HG03045 (cell line): ENCODE results near the gene CHST9.

Source experiments
- ATAC-seq: cut with Tn5 transposase; IDR thresholded peaks from one replicate; pipeline ENCODE4 v1.9.1; 2021; ENCODE audit warnings: mild to moderate bottlenecking, moderate library complexity; ENCODE audit not compliant: unreplicated experiment

Gene CHST9

DNA sequence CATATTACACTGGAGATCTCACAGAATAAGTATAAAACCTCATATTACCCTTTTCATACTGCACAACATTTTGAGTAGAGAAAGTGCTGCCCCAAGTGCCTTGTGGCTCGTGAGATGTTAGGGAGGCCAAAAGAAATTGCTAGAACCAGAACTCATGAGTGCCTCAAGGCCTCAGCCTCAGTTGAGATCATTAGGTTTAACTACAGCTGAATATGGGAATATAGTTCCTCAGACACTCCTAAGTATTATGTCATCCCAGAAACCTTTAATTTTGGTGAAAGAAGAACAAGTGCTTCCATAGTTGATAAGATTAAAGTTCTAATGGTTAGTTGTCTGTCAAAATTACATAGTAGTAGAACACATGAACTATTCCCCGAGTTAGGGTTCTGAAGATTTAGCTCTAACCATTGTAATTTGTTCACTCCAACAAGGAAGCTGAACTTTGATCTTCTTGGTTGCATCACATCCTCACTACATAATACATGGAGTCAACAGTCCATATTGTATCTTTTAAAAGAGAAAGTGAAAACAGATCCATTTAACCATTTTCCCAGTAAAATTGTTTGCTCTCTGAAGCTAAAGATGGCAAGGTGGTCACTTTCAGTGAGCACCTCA lies 310.0 kb downstream of the CHST9 start:
- no peak for ATAC-seq

DNA sequence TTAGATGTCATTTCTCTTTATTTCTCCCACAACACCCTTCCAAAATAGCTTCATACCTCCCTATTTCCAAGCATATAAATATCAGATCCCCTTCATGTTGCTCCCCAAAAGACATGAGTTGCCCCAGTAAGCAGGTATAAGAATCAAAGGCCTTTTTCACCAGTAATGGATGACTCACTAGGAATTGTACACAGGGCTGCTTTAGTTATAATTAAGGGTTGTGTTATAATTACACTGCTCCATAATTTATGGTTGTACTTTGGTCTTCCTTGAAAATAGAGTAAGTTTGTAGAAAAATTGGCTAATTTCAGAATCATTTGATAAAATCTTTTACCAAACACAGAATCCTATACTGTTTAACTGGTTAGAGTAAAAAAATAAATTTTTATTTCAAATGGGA lies 310.8 kb downstream of the CHST9 start:
- ATAC-seq = no peak

DNA sequence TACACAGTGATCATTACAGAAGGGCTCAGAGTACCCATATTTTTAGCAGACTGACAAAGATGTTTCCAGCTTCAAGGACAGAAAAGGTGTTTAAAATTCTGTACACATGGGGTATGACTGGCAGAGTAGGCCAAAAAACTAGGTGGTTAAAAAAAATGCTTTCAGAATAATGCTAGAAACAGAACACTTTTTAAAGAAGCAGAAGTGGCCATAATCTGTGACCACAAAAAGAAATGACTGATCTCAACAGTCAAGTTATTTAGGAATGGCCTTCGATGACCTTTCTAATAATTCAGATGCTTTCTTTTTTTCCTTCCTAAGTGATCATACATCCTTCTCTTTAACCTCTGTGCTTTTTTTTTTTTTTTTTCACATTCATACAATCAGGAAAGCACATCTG lies 315.5 kb downstream of the CHST9 start:
- no peak for ATAC-seq

DNA sequence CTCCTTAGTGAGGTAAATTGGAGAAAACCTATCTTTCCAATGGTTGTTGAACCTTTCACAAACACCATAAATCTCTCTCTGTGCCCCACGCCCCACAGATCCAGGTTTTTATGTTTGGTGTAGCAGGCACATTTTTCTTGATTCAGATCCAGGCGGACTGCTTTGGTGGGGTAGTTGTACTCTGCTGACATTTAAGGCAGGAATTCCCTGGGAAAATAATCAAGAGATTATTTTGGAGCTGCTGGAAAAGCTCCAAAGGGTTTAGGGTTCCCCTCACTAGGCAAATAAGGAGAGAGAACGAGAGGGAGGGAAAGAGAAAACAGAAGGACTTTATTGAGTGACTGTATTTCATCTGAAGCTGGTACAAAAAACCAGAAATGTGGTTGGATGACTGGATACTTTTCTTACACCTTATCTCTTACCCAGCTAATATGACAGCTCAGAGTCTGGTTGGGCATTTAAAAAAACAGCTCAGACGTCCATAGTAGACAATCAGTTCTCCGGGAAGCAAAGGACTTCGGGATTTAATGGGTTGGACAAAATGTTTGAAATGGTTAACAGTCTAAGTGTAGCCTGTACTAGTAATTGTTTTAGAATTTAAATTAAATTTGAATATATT lies 316.0 kb downstream of the CHST9 start:
- ATAC-seq = no peak

DNA sequence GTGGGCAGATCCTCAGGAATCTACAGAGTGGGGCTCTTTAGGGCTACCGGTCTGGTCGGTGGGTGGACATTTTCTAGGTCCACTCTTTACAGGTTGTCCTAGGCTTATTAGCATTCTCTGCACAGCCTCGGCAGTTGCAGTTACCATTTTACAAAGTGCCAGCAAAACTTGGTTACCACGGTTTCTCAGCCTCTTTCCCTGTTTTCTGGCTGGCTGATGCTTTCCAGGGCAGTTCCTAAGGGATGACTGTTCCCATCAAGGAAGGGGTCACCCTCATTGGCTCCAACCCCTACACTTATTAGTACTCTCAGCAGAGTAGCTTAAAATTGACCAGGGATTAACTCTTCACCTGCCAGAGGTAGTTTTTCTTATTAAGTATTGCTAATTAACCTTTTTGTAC lies 317.6 kb downstream of the CHST9 start:
- ATAC-seq = no peak

DNA sequence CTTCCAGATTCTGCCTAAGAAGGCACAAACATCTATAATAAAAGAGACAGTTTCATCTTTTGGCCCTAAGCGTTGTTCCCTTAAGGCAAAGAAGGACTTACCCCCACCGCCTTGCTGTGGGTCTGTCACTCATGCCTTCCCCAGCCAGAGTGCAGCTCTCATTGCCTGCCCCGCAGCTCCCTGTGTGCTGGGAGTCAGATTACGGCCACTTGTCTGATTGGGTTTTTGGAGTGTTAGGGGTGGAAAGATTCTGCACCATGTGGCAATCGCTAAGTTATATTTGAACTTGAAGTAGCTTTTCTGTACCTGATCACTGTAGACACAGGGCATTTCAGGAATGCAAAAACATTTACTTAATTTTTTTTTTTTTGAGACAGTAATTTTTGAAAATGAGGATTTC lies 319.6 kb downstream of the CHST9 start, which contains the start of gene AQP4:
Gene AQP4, minus strand, starts transcription at position 151 of the 400 bp plus-strand sequence. Its CDS starts 18 bp downstream, at position 133.
- no peak for ATAC-seq

DNA sequence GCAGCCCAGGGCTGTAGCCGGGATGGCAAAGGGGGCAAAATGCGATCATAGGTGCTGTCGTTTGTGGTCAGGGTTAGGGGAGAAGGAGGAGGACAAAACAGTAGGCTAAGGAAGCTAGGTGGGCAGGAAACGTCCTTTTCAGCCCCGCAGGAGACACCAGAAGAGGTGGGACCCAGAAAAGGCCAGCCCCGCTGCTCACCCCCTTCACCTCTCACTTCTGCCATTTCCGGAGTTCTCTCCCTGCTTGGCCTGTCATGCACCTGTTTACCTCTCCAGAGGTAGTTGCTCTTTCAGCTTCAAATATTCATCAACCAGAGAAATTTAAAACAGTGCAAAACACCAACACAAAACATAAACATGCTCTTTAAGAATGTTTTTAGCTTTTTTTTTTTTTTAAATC lies 320.4 kb downstream of the CHST9 start:
- ATAC-seq = no peak

DNA sequence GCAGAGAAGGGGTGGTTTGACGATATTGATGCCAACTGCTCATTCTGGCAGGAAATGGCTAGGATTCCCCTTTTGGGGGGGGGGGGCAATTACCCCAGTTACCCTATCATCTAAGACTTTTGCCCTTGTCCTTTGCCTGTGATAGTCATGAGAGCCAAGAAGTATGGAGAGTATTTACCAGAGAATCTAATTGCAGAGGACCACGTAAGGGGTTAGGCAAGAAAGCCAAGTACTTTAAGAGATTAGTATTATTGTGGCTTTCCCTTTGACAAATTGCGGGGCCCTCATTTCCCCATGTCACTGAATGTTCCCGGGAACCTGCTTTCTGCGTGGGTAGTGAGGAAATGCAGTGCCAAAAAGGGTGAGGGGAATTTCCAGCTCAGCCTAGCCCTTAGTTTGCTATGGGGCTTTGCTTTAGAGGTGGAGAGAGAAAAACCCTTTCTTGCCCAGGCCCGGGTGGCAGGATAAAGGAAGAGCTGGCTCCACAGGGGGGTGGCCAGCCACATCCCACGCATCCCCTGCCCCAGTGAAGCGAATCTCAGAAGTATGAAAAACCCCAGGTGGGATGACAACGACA lies 321.1 kb downstream of the CHST9 start:
- no peak for ATAC-seq

DNA sequence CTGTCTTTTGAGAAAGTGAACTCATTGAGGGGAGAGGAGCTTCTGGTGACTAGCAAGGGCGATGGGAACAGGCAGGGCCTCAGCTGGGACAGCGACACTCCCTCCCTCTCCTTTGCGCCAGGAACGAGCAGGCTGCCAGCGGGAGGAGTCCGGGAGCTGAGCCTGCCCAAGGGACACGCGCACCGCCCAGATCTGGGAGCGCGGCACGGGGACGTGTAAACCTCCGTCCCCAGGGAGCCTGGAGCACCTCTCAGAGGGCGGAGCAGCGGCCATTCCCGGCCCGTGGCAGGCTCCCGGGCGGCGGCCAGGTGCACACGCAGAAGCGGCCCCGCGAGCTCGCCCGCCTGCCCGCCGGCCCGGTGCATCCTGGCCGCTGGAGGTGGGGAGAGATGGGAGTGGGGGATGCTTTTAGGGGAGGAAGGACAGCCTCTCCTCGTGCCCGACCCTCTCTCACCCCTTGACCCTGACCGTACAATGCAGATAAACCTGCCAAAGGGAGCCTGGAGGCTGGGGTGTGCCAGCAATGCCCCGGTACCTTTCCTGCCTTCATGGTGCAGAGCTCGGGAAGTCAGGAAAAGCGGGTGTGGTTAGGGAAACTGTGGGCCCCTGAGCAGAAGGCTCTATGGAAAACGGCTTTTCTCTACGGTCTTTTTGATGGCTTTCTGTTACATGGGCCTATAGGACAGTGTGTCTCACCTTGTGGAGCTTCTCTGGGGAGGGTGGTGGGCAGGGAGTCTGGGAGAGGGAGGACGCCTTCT lies 321.8 kb downstream of the CHST9 start:
- no peak for ATAC-seq

DNA sequence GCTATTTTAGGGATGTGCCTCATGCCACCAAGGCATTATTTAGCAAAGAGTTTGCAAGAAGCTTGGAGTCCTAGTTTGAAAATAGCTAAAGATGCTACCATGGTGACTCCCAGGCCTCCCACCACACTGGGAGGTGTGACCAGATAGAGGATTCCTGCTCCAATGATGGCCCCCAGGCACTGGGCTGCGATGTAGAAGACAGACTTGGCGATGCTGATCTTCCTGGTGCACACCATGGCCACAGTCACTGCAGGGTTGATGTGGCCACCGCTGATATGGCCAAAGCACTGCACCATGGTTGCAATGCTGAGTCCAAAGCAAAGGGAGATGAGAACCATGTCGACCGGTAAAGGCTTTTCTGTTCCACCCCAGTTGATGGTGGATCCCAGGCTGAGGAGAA lies 323.0 kb downstream of the CHST9 start:
- no peak for ATAC-seq
